ENCODE data around the gene GARIN1A. TPM values are rescaled to one million over a fixed set of nuclear protein-coding genes. Genes with fewer than 3 reads are reported as not detected.

GARIN1A gene
- total RNA-seq, 1 donor from 2014 or later = 2.1 TPM

GRCh38 chr7:128713794-128714193 lies 41.7 kb downstream of the GARIN1A start:
- Histone ChIP-seq H3K9me3 (no peaks in the 10 kb centered on the region), H3K4me1 (no peaks in the 10 kb centered on the region), H3K36me3 (no peaks in the 10 kb centered on the region), H3K4me3 (no peak overlapping the region), H3K27me3 (no peaks in the 10 kb centered on the region), H3K27ac (no peak overlapping the region)
- intact Hi-C loops (cut with DNase I) = no loop called here
- DNase-seq = no peak
- ATAC-seq = no peak
- TF ChIP-seq CTCF (IDR thresholded peaks at IDR 0.05) = no peak

GRCh38 chr7:128714701-128715495 lies 42.8 kb downstream of the GARIN1A start:
- ATAC-seq (no peak), DNase-seq (no peak)
- no peaks in the 10 kb centered on the region for H3K27me3 ChIP-seq
- no peaks in the 10 kb centered on the region for H3K4me1 ChIP-seq
- no peak overlapping the region for H3K27ac ChIP-seq
- intact Hi-C loops (cut with DNase I) = no loop called here
- no peaks in the 10 kb centered on the region for H3K9me3 ChIP-seq
- TF ChIP-seq CTCF (IDR thresholded peaks at IDR 0.05) = no peak
- no peak overlapping the region for H3K4me3 ChIP-seq
- H3K36me3 ChIP-seq = no peaks in the 10 kb centered on the region

- Histone ChIP-seq H3K9me3 (no peaks in the 10 kb centered on the region), H3K27me3 (no peaks in the 10 kb centered on the region), H3K36me3 (no peaks in the 10 kb centered on the region), H3K4me1 (no peaks in the 10 kb centered on the region), H3K27ac (no peak overlapping the region), H3K4me3 (no peak overlapping the region)
- ATAC-seq = no peak
- no peak for TF ChIP-seq CTCF (IDR thresholded peaks at IDR 0.05)
- intact Hi-C loops (cut with DNase I) = no loop called here
- DNase-seq = no peak
Measured at GRCh38 chr7:128718967-128719642, 47.0 kb downstream of the GARIN1A start.

- Histone ChIP-seq H3K36me3 (no peaks in the 10 kb centered on the region), H3K9me3 (no peaks in the 10 kb centered on the region), H3K27me3 (no peaks in the 10 kb centered on the region), H3K27ac (no peak overlapping the region), H3K4me1 (no peaks in the 10 kb centered on the region), H3K4me3 (no peak overlapping the region)
- DNase-seq (no peak), ATAC-seq (no peak)
- intact Hi-C loops (cut with DNase I) = no loop called here
- TF ChIP-seq CTCF (IDR thresholded peaks at IDR 0.05) = no peak
Measured at GRCh38 chr7:128721376-128721775, 49.3 kb downstream of the GARIN1A start.

Other genes starting within 250 kb of the GARIN1A start
- gene HILPDA, start 216.4 kb upstream of the GARIN1A start, total RNA-seq = 8.9 TPM
- 22.1 TPM for gene METTL2B, start 195.5 kb upstream of the GARIN1A start, total RNA-seq
- 100 TPM for gene CALU, start 67.1 kb downstream of the GARIN1A start, total RNA-seq
- not detected for gene OPN1SW, start 103.5 kb downstream of the GARIN1A start, total RNA-seq
- 3.1 TPM for gene CCDC136, start 119.7 kb downstream of the GARIN1A start, total RNA-seq
- 7.7 TPM for gene FLNC, start 158.1 kb downstream of the GARIN1A start, total RNA-seq
- gene ATP6V1F, start 190.6 kb downstream of the GARIN1A start, total RNA-seq = 180 TPM
- gene KCP, start 238.4 kb downstream of the GARIN1A start, total RNA-seq = 1.3 TPM

Data from upper lobe of right lung (tissue), 1 donor.